NCI-H2107 treated with DMSO at 0.1 percent for 48 hours (cell line): ENCODE measurements around the gene RIT2.

Experiments
- DNase-seq: peaks from one replicate; lab custom pipeline; 2025; ENCODE audit not compliant: unreplicated experiment; lab: John Stamatoyannopoulos, UW

Gene RIT2

GRCh38 chr18:43013486-43013885 is 102.0 kb downstream of the RIT2 start:
- no peak for DNase-seq

- no peak for DNase-seq
Observed at GRCh38 chr18:43012951-43013350, 102.5 kb downstream of the RIT2 start.

- no peak for DNase-seq
Observed at GRCh38 chr18:43010611-43011010, 104.9 kb downstream of the RIT2 start.

GRCh38 chr18:43009674-43010073 is 105.8 kb downstream of the RIT2 start:
- DNase-seq, result no peak

- DNase-seq, result no peak
Observed at GRCh38 chr18:43007365-43007764, 108.1 kb downstream of the RIT2 start.

GRCh38 chr18:43004421-43004820 is 111.1 kb downstream of the RIT2 start:
- no peak for DNase-seq

GRCh38 chr18:43001821-43002220 is 113.7 kb downstream of the RIT2 start:
- no peak for DNase-seq

- no peak for DNase-seq
Observed at GRCh38 chr18:42996824-42997223, 118.7 kb downstream of the RIT2 start.

GRCh38 chr18:42980426-42980825 is 135.1 kb downstream of the RIT2 start:
- no peak for DNase-seq

- peak; percentile 47 for DNase-seq
Observed at GRCh38 chr18:42977982-42978637, 137.4 kb downstream of the RIT2 start.

GRCh38 chr18:42976869-42977590 is 138.5 kb downstream of the RIT2 start:
- DNase-seq, result no peak

- DNase-seq, result no peak
Observed at GRCh38 chr18:42969366-42969765, 146.1 kb downstream of the RIT2 start.

- no peak for DNase-seq
Observed at GRCh38 chr18:42961298-42961697, 154.2 kb downstream of the RIT2 start.

- no peak for DNase-seq
Observed at GRCh38 chr18:42959528-42959927, 156.0 kb downstream of the RIT2 start.

- no peak for DNase-seq
Observed at GRCh38 chr18:42958353-42958752, 157.1 kb downstream of the RIT2 start.

- no peak for DNase-seq
Observed at GRCh38 chr18:42956287-42956686, 159.2 kb downstream of the RIT2 start.

GRCh38 chr18:42954887-42955286 is 160.6 kb downstream of the RIT2 start:
- DNase-seq, result no peak

- DNase-seq, result no peak
Observed at GRCh38 chr18:42953306-42953705, 162.2 kb downstream of the RIT2 start.

- no peak for DNase-seq
Observed at GRCh38 chr18:42950732-42951131, 164.8 kb downstream of the RIT2 start.

GRCh38 chr18:42948831-42949230 is 166.7 kb downstream of the RIT2 start:
- DNase-seq, result no peak

GRCh38 chr18:42941860-42942259 is 173.6 kb downstream of the RIT2 start:
- DNase-seq, result no peak

- no peak for DNase-seq
Observed at GRCh38 chr18:42941021-42941420, 174.5 kb downstream of the RIT2 start.

GRCh38 chr18:42937436-42937835 is 178.0 kb downstream of the RIT2 start:
- no peak for DNase-seq
